HL-60 (cell line): ENCODE data around the gene WDR7.

Source experiments
- DNase-seq, 2 experiments: peaks; one replicate each; pipeline ENCODE4 v3.0.0-alpha.2; 2010 to 2020; ENCODE audit warnings: low read depth in 1 of 2, low spot score in 1 of 2
- H3K27ac ChIP-seq: fragments of 250-450 bp; sonication (Bioruptor Pico); replicated peaks from 2 replicates; pipeline ENCODE4 v1.5.1; 2020; ENCODE audit warnings: mild to moderate bottlenecking, moderate library complexity
- H3K27me3 ChIP-seq: fragments of 250-450 bp; sonication (Bioruptor Pico); 2 replicates; pipeline ENCODE4 v1.5.1; 2021; ENCODE audit warnings: mild to moderate bottlenecking, moderate library complexity; ENCODE audit not compliant: insufficient read depth, poor library complexity, severe bottlenecking
- H3K4me3 ChIP-seq: replicated peaks from 2 replicates; pipeline ENCODE4 v1.5.1; 2011; ENCODE audit warnings: mild to moderate bottlenecking, control low read depth, low read length; ENCODE audit not compliant: insufficient read depth
- CTCF ChIP-seq: IDR thresholded peaks from one replicate; pipeline ENCODE4 v1.5.1; 2011; ENCODE audit warnings: low read length, control low read depth, inconsistent platforms; ENCODE audit not compliant: insufficient read depth
- GABPA ChIP-seq: IDR thresholded peaks from 2 replicates; pipeline ENCODE4 v1.6.1; 2012; ENCODE audit warnings: low read depth
- POLR2AphosphoS5 ChIP-seq: IDR thresholded peaks from 2 replicates; pipeline ENCODE4 v1.6.1; 2012; ENCODE audit warnings: low read depth
- REST ChIP-seq: IDR thresholded peaks from 2 replicates; pipeline ENCODE4 v1.6.1; 2012; ENCODE audit warnings: low read depth; ENCODE audit not compliant: insufficient replicate concordance
- SPI1 ChIP-seq: IDR thresholded peaks from 2 replicates; pipeline ENCODE4 v1.6.1; 2012; ENCODE audit warnings: low read depth, mild to moderate bottlenecking, borderline replicate concordance

Gene WDR7

GRCh38 chr18:56659111-56659510 lies 8.0 kb downstream of the WDR7 start:
- no peaks in the 10 kb centered on the region for H3K27me3 ChIP-seq
- H3K4me3 ChIP-seq = no peak overlapping the region
- DNase-seq = no peak
- TF ChIP-seq REST (no peak), SPI1 (no peak), GABPA (no peak), CTCF (no peak), POLR2AphosphoS5 (no peak)
- no peak overlapping the region for H3K27ac ChIP-seq

- Histone ChIP-seq H3K27me3 (no peaks in the 10 kb centered on the region), H3K4me3 (no peak overlapping the region), H3K27ac (no peak overlapping the region)
- no peak for TF ChIP-seq CTCF
- TF ChIP-seq SPI1 = no peak
- no peak for TF ChIP-seq REST
- no peak for TF ChIP-seq GABPA
- TF ChIP-seq POLR2AphosphoS5 = no peak
- no peak for DNase-seq
These were observed 9.5 kb downstream of the WDR7 start for GRCh38 chr18:56660655-56661054.

GRCh38 chr18:56661360-56662062 lies 10.4 kb downstream of the WDR7 start:
- H3K4me3 ChIP-seq = no peak overlapping the region
- no peak for DNase-seq
- H3K27me3 ChIP-seq = no peaks in the 10 kb centered on the region
- H3K27ac ChIP-seq = no peak overlapping the region
- TF ChIP-seq GABPA (no peak), CTCF (no peak), POLR2AphosphoS5 (no peak), SPI1 (no peak)

- TF ChIP-seq POLR2AphosphoS5 (no peak), SPI1 (no peak), REST (no peak), GABPA (no peak), CTCF (no peak)
These were observed 10.9 kb downstream of the WDR7 start for GRCh38 chr18:56662063-56662408.

More at GRCh38 chr18:56662063-56662408, 10.9 kb downstream of the WDR7 start:
- Histone ChIP-seq H3K27me3 (no peaks in the 10 kb centered on the region), H3K27ac (no peak overlapping the region), H3K4me3 (no peak overlapping the region)
- DNase-seq = no peak
